H1 (cell line): ENCODE data around the gene CRBN. TPM values are rescaled to one million over a fixed set of nuclear protein-coding genes. Genes with fewer than 3 reads are reported as not detected.

ENCODE experiments used
- CEBPB ChIP-seq: IDR thresholded peaks from 2 replicates; pipeline ENCODE4 v1.6.1; 2012; ENCODE audit warnings: low read depth, low read length
- EP300 ChIP-seq, 2 experiments: IDR thresholded peaks; 1 replicate in 1 of 2; 2 replicates in 1 of 2; pipeline ENCODE4 v1.6.1; 2011 to 2012; ENCODE audit warnings: low read depth in 2 of 2, low read length in 2 of 2, mild to moderate bottlenecking in 2 of 2, borderline replicate concordance in 1 of 2, inconsistent platforms in 1 of 2, moderate library complexity in 1 of 2
- polyA plus RNA-seq, 7 experiments: library from polyadenylated mRNA; depleted of rRNA in 3 of 7; stranded (reverse) in 5 of 7; unstranded in 2 of 7; fragments of >200 nt in 5 of 7; fragments of 200-250 nt in 2 of 7; gene quantifications; 1 replicate in 5 of 7; 2 replicates in 1 of 7; 4 replicates in 1 of 7; pipeline versions ENCODE4 v1.2.1 to v1.2.3, GENCODE V29; 2011 to 2013; ENCODE audit warnings: missing spikeins in 2 of 7, mixed read lengths in 2 of 7
- total RNA-seq: library from RNA; stranded (reverse); fragmentation: NEBNext Ultra II Directional; extraction: Animal tissue kit (Norgen Biotek cat#: 25700); gene quantifications from 2 replicates; pipeline ENCODE4 v1.2.1, GENCODE V29; 2021
- TF ChIP-seq, protein P1 (sequence below): fragments of 300-600 bp; sonication (generic); IDR thresholded peaks from 2 replicates; pipeline ENCODE4 v1.7.1; 2012; ENCODE audit warnings: low read length, moderate library complexity, mild to moderate bottlenecking, inconsistent platforms; ENCODE audit not compliant: insufficient replicate concordance

Gene CRBN
- total and polyA plus RNA-seq, 2 of the 8 experiments (the other 6 are each of a cell fraction or from before 2014, with no cell fraction given) = 13.4 to 30.3 TPM

DNA sequence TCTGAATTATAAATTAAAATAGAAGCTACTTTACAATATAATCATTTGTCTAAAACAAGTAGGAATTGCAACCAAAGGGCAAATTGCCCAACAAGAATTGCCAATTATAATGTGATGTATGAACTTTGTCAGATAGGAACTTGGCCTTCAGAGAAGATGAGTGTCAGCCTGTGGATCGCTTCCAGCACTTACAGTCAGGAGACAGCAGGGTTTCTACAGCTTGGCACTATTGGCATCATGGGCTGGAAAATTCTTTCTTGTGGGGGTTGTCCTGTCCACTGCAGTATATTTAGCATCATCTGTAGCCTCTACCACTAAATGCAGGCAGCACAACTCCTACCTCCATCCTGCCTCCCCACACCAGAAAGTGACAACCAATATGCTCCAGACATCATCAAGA, 48.1 kb upstream of the CRBN start (continued):
- TF ChIP-seq, protein P1, sequence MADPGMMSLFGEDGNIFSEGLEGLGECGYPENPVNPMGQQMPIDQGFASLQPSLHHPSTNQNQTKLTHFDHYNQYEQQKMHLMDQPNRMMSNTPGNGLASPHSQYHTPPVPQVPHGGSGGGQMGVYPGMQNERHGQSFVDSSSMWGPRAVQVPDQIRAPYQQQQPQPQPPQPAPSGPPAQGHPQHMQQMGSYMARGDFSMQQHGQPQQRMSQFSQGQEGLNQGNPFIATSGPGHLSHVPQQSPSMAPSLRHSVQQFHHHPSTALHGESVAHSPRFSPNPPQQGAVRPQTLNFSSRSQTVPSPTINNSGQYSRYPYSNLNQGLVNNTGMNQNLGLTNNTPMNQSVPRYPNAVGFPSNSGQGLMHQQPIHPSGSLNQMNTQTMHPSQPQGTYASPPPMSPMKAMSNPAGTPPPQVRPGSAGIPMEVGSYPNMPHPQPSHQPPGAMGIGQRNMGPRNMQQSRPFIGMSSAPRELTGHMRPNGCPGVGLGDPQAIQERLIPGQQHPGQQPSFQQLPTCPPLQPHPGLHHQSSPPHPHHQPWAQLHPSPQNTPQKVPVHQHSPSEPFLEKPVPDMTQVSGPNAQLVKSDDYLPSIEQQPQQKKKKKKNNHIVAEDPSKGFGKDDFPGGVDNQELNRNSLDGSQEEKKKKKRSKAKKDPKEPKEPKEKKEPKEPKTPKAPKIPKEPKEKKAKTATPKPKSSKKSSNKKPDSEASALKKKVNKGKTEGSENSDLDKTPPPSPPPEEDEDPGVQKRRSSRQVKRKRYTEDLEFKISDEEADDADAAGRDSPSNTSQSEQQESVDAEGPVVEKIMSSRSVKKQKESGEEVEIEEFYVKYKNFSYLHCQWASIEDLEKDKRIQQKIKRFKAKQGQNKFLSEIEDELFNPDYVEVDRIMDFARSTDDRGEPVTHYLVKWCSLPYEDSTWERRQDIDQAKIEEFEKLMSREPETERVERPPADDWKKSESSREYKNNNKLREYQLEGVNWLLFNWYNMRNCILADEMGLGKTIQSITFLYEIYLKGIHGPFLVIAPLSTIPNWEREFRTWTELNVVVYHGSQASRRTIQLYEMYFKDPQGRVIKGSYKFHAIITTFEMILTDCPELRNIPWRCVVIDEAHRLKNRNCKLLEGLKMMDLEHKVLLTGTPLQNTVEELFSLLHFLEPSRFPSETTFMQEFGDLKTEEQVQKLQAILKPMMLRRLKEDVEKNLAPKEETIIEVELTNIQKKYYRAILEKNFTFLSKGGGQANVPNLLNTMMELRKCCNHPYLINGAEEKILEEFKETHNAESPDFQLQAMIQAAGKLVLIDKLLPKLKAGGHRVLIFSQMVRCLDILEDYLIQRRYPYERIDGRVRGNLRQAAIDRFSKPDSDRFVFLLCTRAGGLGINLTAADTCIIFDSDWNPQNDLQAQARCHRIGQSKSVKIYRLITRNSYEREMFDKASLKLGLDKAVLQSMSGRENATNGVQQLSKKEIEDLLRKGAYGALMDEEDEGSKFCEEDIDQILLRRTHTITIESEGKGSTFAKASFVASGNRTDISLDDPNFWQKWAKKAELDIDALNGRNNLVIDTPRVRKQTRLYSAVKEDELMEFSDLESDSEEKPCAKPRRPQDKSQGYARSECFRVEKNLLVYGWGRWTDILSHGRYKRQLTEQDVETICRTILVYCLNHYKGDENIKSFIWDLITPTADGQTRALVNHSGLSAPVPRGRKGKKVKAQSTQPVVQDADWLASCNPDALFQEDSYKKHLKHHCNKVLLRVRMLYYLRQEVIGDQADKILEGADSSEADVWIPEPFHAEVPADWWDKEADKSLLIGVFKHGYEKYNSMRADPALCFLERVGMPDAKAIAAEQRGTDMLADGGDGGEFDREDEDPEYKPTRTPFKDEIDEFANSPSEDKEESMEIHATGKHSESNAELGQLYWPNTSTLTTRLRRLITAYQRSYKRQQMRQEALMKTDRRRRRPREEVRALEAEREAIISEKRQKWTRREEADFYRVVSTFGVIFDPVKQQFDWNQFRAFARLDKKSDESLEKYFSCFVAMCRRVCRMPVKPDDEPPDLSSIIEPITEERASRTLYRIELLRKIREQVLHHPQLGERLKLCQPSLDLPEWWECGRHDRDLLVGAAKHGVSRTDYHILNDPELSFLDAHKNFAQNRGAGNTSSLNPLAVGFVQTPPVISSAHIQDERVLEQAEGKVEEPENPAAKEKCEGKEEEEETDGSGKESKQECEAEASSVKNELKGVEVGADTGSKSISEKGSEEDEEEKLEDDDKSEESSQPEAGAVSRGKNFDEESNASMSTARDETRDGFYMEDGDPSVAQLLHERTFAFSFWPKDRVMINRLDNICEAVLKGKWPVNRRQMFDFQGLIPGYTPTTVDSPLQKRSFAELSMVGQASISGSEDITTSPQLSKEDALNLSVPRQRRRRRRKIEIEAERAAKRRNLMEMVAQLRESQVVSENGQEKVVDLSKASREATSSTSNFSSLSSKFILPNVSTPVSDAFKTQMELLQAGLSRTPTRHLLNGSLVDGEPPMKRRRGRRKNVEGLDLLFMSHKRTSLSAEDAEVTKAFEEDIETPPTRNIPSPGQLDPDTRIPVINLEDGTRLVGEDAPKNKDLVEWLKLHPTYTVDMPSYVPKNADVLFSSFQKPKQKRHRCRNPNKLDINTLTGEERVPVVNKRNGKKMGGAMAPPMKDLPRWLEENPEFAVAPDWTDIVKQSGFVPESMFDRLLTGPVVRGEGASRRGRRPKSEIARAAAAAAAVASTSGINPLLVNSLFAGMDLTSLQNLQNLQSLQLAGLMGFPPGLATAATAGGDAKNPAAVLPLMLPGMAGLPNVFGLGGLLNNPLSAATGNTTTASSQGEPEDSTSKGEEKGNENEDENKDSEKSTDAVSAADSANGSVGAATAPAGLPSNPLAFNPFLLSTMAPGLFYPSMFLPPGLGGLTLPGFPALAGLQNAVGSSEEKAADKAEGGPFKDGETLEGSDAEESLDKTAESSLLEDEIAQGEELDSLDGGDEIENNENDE = no peak
- TF ChIP-seq EP300 (IDR thresholded peaks at IDR 0.05; ENCODE audit: borderline replicate concordance in 1 of 2, low read depth in 2 of 2, low read length in 2 of 2) (no peak), CEBPB (no peak)
